ENCODE measurements around the gene UTP3. TPM values are rescaled to one million over a fixed set of nuclear protein-coding genes. Genes with fewer than 3 reads are reported as not detected.

UTP3 gene
- total RNA-seq, 1 donor from 2014 or later = 24.5 TPM

GRCh38 chr4:70737409-70737808 is 49.1 kb downstream of the UTP3 start:
- Histone ChIP-seq H3K4me3 (ENCODE audit: low read depth, low read length) (no peak overlapping the region), H3K27me3 (ENCODE audit: control insufficient read depth, insufficient read depth, low read length) (no peaks in the 10 kb centered on the region), H3K36me3 (ENCODE audit: control insufficient read depth, insufficient read depth, low read length) (no peaks in the 10 kb centered on the region)
- DNase-seq (ENCODE audit: low read depth) = no peak
- TF ChIP-seq, protein P1, sequence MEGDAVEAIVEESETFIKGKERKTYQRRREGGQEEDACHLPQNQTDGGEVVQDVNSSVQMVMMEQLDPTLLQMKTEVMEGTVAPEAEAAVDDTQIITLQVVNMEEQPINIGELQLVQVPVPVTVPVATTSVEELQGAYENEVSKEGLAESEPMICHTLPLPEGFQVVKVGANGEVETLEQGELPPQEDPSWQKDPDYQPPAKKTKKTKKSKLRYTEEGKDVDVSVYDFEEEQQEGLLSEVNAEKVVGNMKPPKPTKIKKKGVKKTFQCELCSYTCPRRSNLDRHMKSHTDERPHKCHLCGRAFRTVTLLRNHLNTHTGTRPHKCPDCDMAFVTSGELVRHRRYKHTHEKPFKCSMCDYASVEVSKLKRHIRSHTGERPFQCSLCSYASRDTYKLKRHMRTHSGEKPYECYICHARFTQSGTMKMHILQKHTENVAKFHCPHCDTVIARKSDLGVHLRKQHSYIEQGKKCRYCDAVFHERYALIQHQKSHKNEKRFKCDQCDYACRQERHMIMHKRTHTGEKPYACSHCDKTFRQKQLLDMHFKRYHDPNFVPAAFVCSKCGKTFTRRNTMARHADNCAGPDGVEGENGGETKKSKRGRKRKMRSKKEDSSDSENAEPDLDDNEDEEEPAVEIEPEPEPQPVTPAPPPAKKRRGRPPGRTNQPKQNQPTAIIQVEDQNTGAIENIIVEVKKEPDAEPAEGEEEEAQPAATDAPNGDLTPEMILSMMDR (IDR thresholded peaks at IDR 0.05; ENCODE audit: insufficient read depth, low read length, poor library complexity, severe bottlenecking) = no peak

DNA sequence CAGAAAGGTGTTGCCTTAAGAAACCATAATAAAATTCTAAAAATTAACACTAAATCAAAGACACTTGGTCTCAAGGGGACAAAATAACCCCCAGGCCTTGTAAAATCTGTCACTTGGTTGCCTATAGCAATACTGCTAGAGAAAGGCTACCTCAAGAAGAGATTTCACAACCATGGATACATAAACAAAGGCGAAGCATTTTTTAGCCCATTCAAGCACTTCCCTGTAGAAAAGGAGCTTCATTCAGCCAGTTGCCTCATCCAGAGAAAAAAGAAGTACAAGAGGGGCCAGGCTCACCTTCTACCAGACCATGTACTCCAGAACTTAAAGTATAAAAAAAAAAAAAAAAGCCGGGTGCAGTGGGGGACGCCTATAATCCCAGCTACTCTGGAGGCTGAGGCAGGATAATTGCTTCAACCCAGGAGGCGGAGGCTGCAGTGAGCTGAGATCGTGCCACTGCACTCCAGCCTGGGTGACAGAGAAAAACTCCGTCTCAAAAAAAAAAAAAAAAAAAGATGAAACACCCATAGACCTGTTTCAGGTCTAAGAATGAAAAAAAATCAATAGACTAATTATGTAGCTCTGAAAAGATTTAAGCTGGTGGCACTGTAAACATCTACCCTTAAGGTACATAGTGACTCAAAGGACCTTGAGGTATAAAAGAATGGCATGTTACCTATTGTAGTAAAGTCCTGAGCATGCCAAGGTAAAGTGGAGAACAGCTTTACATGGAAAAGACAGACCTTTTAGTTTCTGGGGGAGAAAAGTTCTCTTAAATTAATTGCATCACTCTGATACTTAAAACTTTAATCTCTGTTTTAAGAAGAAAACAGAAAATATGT is 51.4 kb downstream of the UTP3 start:
- Histone ChIP-seq H3K27me3 (ENCODE audit: control insufficient read depth, insufficient read depth, low read length) (no peaks in the 10 kb centered on the region), H3K36me3 (ENCODE audit: control insufficient read depth, insufficient read depth, low read length) (no peaks in the 10 kb centered on the region), H3K4me3 (ENCODE audit: low read depth, low read length) (no peak overlapping the region)
- no peak for DNase-seq (ENCODE audit: low read depth)
- TF ChIP-seq, protein P1 (IDR thresholded peaks at IDR 0.05; ENCODE audit: insufficient read depth, low read length, poor library complexity, severe bottlenecking) = no peak

Other genes starting within 250 kb of the UTP3 start
- not detected in 2 replicates for gene MUC7, start 216.3 kb upstream of the UTP3 start, total RNA-seq
- 0.21 TPM in 1 of 2 replicates, not detected in the other for gene AMTN, start 170.0 kb upstream of the UTP3 start, total RNA-seq
- not detected in 2 replicates for gene AMBN, start 96.3 kb upstream of the UTP3 start, total RNA-seq
- gene ENAM, start 59.8 kb upstream of the UTP3 start, total RNA-seq = under 0.01 and 0.21 TPM in 2 replicates
- gene JCHAIN, start 22.0 kb upstream of the UTP3 start, total RNA-seq = not detected in 2 replicates
- gene RUFY3, start 33.4 kb downstream of the UTP3 start, total RNA-seq = 31.1 and 35.6 TPM in 2 replicates
- 83.1 and 88.0 TPM in 2 replicates for gene GRSF1, start 151.4 kb downstream of the UTP3 start, total RNA-seq
- gene MOB1B, start 213.8 kb downstream of the UTP3 start, total RNA-seq = 19.4 and 20.3 TPM in 2 replicates